ENCODE data around the gene RAB3IL1.

GRCh38 chr11:61900251-61900650 is 17.1 kb downstream of the RAB3IL1 start:
- no peak for TF ChIP-seq KDM4B (CRISPR knock-in tag; IDR thresholded peaks at IDR 0.05)
- TF ChIP-seq KAT8 (CRISPR knock-in tag; IDR thresholded peaks at IDR 0.05) = no peak
- no peak for TF ChIP-seq ZNF33B (CRISPR knock-in tag; IDR thresholded peaks at IDR 0.05)
- no peak for TF ChIP-seq HDAC6 (IDR thresholded peaks at IDR 0.05; ENCODE audit: low read depth, low read length)
- no peak for TF ChIP-seq ZNF670 (CRISPR knock-in tag; IDR thresholded peaks at IDR 0.05; ENCODE audit: borderline replicate concordance)
- TF ChIP-seq, protein P1, sequence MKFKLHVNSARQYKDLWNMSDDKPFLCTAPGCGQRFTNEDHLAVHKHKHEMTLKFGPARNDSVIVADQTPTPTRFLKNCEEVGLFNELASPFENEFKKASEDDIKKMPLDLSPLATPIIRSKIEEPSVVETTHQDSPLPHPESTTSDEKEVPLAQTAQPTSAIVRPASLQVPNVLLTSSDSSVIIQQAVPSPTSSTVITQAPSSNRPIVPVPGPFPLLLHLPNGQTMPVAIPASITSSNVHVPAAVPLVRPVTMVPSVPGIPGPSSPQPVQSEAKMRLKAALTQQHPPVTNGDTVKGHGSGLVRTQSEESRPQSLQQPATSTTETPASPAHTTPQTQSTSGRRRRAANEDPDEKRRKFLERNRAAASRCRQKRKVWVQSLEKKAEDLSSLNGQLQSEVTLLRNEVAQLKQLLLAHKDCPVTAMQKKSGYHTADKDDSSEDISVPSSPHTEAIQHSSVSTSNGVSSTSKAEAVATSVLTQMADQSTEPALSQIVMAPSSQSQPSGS (CRISPR knock-in tag; IDR thresholded peaks at IDR 0.05) = no peak
- no peak for TF ChIP-seq SP1 (IDR thresholded peaks at IDR 0.05)
- no peak for TF ChIP-seq SP1 (CRISPR knock-in tag; IDR thresholded peaks at IDR 0.05)
- no peak for TF ChIP-seq CTCF (CRISPR knock-in tag; IDR thresholded peaks at IDR 0.05)
- TF ChIP-seq JDP2 (CRISPR knock-in tag; IDR thresholded peaks at IDR 0.05; ENCODE audit: borderline replicate concordance) = no peak
